ENCODE measurements around the gene PRDM16.

GRCh38 chr1:3267550-3268270 is 198.7 kb downstream of the PRDM16 start:
- TF ChIP-seq CTCF (IDR thresholded peaks at IDR 0.05) (no peak), EZH2 (IDR thresholded peaks at IDR 0.05; ENCODE audit: borderline replicate concordance, insufficient read depth, low read depth, low read length, poor library complexity, severe bottlenecking) (no peak)
